GM21360 (cell line): ENCODE results near the gene SYNE2.
"Not testable (repeated sequence)": the region's sequence is repeated elsewhere in the genome, so short reads cannot be mapped to it uniquely, and the experiment has no call there.

ENCODE experiments used
- ATAC-seq: cut with Tn5 transposase; IDR thresholded peaks from one replicate; pipeline ENCODE4 v1.9.1; 2021; ENCODE audit warnings: mild to moderate bottlenecking, moderate library complexity; ENCODE audit not compliant: unreplicated experiment

Gene SYNE2

GRCh38 chr14:64000749-64001148, 147.9 kb downstream of the SYNE2 start:
- ATAC-seq = no peak

DNA sequence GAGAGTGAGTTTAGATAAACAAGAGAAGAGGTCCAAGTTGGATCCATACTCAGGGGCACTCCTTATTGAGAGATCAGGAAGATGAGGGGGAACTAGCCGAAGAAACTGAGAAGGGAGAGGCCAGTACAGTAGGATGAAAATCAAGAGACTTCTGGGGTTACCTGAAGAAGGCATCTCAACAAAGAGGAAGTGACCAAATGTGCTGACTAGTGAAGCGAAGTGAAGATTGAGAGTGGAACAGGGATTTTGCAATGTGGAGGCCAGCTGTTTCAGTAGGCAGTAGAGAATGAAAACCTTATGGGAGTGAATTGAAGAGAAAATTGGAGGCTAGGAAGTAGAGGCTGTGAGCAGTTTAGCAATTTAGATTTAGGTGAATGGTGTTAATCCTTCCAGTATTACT, 153.0 kb downstream of the SYNE2 start:
- no peak for ATAC-seq

DNA sequence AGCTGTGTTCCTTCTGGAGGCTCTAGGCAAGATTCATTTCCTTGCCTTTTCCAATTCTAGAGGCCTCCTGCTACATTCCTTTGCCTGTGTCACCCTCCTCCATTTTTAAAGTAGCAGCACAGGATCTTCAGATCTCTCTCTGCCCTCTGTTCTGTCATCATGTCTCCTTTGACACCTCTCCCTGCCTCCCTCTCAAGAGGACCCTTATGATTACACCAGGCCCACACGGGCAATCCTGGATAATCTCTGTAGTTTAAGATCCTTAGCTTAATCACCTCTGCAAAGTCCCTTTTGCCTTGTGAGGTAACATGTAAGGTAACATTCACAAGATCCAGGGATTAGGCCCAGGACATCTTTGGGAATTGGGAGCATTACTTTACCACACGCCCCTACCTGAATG, 155.2 kb downstream of the SYNE2 start:
- ATAC-seq = no peak

GRCh38 chr14:64012003-64012402, 159.2 kb downstream of the SYNE2 start:
- ATAC-seq = no peak

- no peak for ATAC-seq
These were observed 159.9 kb downstream of the SYNE2 start for GRCh38 chr14:64012720-64013119.

DNA sequence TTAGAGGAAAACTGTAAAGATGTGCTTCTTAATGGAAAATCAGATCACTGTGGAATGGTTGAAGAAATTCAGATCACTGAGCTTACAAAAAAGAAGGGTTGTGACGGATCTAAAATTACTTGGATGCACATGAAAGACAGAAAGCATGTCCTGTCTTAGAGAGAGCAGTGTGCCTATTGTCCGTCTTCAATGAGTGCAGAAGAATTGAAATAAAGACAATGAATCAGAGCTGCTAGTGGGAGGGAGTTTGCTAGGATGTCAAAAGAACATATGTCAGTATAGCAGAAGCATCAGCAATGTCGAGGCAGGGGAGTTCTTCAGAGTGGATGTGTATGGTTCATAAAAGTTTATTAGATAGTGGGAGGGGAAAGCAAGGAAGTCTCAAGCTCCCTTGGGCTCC, 172.7 kb downstream of the SYNE2 start:
- no peak for ATAC-seq

DNA sequence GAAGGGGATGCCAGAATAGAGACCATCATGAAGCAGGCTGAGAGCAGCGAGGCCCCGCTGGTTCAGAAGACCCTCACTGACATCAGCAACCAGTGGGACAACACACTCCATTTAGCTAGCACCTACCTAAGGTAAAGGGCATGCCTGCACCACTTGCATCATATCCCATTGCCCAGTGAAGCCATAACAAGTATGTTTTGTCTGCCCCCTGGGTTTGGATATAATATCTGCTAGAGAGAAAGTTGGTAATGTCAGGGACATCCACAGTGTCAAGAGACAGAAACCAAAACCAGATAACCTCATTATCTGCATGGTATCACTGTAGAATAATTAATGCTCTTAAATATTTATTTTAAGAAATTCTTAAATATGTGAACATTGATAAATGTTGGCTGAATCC, 173.8 kb downstream of the SYNE2 start:
- no peak for ATAC-seq

- no peak for ATAC-seq
These were observed 182.3 kb downstream of the SYNE2 start for GRCh38 chr14:64035143-64035542.

- ATAC-seq = not testable (repeated sequence)
These were observed 185.3 kb downstream of the SYNE2 start for GRCh38 chr14:64037869-64038745.

DNA sequence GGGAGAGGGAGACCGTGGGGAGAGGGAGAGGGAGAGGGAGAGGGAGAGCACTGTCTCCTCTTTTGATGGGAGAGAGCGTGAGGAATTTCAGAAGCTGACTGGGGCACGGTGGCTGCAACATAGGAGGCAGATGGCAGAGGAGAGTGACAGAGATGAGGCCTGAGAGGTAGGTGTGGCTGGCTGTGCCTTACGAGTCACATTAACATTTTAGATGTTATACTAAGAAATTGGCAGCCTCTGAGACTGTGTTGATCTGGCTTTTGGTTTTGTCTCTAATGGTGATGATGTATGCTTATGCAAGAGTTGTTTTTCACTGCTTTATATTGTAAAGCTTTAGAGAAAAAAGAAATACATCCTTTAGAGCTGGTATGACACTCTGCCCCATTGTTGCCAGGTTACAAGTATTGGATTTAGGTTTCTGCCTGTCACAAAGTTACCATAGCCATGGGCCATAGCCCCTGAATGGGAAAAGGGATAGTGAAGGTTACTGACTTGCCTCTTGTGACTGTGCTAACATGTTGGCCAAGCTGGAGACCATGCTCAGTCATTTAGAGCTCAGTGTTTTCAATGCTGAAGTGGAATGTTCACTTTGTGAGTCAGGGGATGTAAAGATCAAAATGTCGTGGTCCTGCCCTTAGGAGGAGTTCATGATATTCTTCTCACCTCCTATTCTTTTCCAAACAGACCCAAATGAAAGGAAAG, 186.2 kb downstream of the SYNE2 start:
- ATAC-seq = no peak

GRCh38 chr14:64040044-64040443, 187.2 kb downstream of the SYNE2 start:
- no peak for ATAC-seq

- not testable (repeated sequence) for ATAC-seq
These were observed 190.5 kb downstream of the SYNE2 start for GRCh38 chr14:64043296-64043695.

DNA sequence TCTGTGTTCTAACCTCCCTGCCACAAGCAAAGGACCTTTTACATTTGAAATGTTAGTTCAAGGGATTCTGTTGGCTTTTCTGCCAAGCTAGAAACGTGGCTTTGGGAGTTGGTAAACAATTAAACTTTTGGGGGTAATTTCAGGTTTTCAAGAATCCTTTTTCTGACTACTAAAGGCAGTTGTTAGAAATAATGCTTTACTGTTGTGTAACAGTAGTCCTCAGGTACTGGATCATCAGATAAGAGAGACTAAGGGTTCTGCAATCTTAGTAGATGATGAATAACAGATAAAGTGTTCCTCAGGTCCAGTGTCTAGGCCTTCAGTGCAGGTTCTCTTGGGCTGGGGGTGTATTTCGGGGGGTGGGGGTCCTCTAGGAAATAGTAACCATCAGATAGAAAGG, 192.3 kb downstream of the SYNE2 start:
- no peak for ATAC-seq

DNA sequence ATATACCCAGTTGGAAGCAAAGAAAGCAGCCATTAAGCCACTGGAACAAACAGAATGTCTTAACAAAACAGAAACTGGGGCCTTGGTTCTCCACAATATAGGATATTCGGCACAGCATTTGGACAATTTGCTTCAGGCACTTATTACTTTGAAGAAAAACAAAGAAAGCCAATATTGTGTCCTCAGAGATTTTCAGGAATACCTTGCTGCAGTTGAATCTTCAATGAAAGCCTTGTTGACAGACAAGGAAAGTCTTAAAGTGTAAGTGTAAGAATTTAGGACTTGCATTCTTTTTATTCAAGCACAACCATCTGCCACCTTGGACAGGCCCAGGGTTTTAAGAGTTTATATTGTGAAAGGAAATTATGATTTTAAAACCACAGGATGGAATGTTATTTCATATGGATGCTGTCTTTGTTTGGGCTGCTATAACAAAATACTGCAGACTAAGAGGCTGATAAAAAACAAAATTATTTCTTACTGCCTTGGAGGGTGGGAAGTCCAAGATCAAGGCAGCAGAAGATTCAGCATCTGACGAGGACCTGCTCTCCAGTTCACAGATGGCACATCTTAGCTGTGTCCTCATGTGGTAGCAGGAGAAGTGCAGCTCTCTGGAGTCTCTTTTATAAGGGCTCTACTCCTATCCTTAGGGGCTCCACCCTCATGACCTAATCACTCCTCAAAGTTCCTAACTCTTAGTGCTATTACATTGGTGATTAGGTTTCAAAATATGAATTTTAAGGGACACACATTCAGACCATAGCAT, 197.0 kb downstream of the SYNE2 start:
- ATAC-seq = no peak

- no peak for ATAC-seq
These were observed 201.2 kb downstream of the SYNE2 start for GRCh38 chr14:64053694-64054669.

- no peak for ATAC-seq
These were observed 206.8 kb downstream of the SYNE2 start for GRCh38 chr14:64059454-64060198.

DNA sequence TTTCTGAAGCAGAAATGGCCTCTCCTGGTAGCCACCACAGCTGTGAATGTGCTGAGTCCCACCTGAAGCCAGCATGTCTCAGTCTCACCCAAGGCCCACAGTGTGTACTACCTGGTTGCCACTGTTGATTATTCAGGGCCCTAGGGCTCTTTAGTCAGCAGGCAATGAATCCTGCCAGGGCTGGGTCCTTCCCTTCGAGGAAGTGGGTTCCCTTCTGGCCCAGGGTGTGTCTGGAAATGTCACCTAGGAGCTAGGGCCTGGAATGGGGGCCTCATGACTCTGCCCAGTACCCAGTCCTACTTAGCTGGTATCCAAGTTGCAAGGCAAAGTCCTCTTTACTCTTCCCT, 207.4 kb downstream of the SYNE2 start:
- no peak for ATAC-seq

DNA sequence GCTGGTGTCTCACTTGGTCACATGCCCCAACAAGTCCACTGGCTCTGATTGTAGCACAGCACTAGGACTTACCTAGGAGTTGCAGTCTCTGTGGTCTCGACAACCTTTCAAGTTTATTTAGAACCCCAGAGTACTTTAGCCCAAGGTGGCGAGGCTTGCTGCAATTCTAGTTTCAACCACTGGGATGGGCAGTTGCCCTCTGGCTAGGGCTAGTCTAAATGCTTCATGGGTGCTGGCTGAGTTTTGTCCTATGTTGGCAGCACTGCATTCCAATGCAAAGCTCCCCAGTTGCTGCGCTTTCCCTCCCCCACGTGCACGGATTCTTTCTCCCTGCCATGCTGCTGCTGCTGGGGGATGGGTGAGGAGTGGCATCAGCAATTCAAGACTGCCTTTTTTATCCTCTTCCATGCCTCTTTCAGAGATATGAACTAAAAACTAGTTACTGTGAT, 207.9 kb downstream of the SYNE2 start:
- no peak for ATAC-seq

GRCh38 chr14:64061115-64061514, 208.3 kb downstream of the SYNE2 start:
- no peak for ATAC-seq

DNA sequence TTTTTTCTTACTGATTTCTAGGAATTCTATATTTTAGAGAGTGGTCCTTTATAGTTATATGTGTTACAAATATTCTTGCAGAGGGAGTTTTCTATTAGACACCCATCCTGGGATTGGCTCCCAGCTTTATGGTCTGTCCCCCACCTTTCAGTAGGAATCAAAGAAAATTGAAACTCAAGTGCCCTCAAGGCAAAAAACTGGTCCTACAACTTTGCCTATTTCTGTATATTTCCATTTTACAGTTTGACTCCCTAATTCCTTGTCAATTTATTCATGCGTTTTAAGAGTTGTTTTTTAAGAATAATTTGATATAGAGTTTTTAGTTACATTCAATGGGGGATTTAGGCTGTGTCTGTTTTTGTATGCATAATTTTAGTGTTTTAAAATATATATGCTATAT, 208.9 kb downstream of the SYNE2 start:
- no peak for ATAC-seq
